ENCODE data around the gene SNF8. TPM values are rescaled to one million over a fixed set of nuclear protein-coding genes. Genes with fewer than 3 reads are reported as not detected.
A peak's percentile ranks its signal among the peaks of the same experiment; 100 is the strongest.

SNF8 gene
- total and polyA plus RNA-seq, 9 of the 15 experiments (the other 6 are each of a cell fraction or from before 2014, with no cell fraction given) = 6.9 to 149 (median 117) TPM

- TF ChIP-seq ARID4B (CRISPR knock-in tag; IDR thresholded peaks at IDR 0.05) (peak; percentile 79; the same call in 1 of the 2 replicates), CSDE1 (IDR thresholded peaks at IDR 0.05) (peak in 1 of 2 experiments; percentile 59; a peak in 2 of 4 replicates), PML (IDR thresholded peaks at IDR 0.05; ENCODE audit: low read length) (peak; percentile 11; the same call in 1 of the 2 replicates), DMBX1 (CRISPR knock-in tag; IDR thresholded peaks at IDR 0.05; ENCODE audit: borderline replicate concordance) (no peak), ZNF644 (tag; IDR thresholded peaks at IDR 0.05; ENCODE audit: low read depth) (no peak), MIER1 (IDR thresholded peaks at IDR 0.05; ENCODE audit: low read depth) (0 out of 2 replicates have a peak, but pooled peaks have one; percentile 24), EP400 (IDR thresholded peaks at IDR 0.05) (peak; percentile 79; the same call in 1 of the 2 replicates), MYNN (IDR thresholded peaks at IDR 0.05) (peak; percentile 12; the same call in 1 of the 2 replicates), MYNN (CRISPR knock-in tag; IDR thresholded peaks at IDR 0.05) (no peak), TAF7 (tag; IDR thresholded peaks at IDR 0.05) (peak; percentile 25; the same call in 1 of the 2 replicates), CREBBP (IDR thresholded peaks at IDR 0.05; ENCODE audit: low read depth, low read length) (no peak), KDM5B (IDR thresholded peaks at IDR 0.05; ENCODE audit: insufficient replicate concordance, low read depth, low read length) (peak; percentile 0), RBBP5 (IDR thresholded peaks at IDR 0.05; ENCODE audit: borderline replicate concordance, insufficient read depth, low read length, poor library complexity, severe bottlenecking) (peak; percentile 34), GATAD2B (IDR thresholded peaks at IDR 0.05; ENCODE audit: borderline replicate concordance) (no peak), TAF9B (IDR thresholded peaks at IDR 0.05; ENCODE audit: partially characterized antibody) (peak; percentile 45), ZBTB7A (IDR thresholded peaks at IDR 0.05; ENCODE audit: borderline replicate concordance, control insufficient read depth, low read depth, low read length) (0 out of 2 replicates have a peak, but pooled peaks have one; percentile 14)
- TF ChIP-seq, protein P1, sequence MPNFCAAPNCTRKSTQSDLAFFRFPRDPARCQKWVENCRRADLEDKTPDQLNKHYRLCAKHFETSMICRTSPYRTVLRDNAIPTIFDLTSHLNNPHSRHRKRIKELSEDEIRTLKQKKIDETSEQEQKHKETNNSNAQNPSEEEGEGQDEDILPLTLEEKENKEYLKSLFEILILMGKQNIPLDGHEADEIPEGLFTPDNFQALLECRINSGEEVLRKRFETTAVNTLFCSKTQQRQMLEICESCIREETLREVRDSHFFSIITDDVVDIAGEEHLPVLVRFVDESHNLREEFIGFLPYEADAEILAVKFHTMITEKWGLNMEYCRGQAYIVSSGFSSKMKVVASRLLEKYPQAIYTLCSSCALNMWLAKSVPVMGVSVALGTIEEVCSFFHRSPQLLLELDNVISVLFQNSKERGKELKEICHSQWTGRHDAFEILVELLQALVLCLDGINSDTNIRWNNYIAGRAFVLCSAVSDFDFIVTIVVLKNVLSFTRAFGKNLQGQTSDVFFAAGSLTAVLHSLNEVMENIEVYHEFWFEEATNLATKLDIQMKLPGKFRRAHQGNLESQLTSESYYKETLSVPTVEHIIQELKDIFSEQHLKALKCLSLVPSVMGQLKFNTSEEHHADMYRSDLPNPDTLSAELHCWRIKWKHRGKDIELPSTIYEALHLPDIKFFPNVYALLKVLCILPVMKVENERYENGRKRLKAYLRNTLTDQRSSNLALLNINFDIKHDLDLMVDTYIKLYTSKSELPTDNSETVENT (CRISPR knock-in tag; IDR thresholded peaks at IDR 0.05) = no peak
Measured at GRCh38 chr17:48892940-48893645, 51.5 kb downstream of the SNF8 start (continued).
